Raji (cell line): Measurements from ENCODE around the gene RBP4.

Source experiments
- POLR2A ChIP-seq: IDR thresholded peaks from 2 replicates; pipeline ENCODE4 v1.6.1; 2011; ENCODE audit warnings: low read depth, low read length, control low read depth; ENCODE audit not compliant: insufficient read depth

Gene RBP4

DNA sequence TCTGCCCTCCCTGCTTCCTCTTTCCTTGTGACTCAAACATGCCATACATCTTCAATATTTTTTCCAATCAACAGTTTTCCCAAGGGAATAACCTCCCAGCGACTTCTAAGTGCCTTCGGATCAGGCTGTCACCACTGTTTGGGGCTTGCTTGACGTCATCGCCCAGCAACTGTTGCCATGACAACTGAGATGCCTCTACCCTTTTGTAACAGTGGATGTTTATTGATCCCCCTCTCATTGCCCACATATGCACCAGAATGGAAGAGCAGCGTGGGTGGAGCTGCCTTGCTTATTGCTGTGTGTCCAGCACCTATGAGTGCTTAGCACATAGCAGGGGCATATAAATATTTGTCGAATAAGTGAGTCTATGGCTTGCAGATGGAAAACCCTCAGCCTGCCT is 20.2 kb downstream of the RBP4 start:
- TF ChIP-seq POLR2A = no peak

DNA sequence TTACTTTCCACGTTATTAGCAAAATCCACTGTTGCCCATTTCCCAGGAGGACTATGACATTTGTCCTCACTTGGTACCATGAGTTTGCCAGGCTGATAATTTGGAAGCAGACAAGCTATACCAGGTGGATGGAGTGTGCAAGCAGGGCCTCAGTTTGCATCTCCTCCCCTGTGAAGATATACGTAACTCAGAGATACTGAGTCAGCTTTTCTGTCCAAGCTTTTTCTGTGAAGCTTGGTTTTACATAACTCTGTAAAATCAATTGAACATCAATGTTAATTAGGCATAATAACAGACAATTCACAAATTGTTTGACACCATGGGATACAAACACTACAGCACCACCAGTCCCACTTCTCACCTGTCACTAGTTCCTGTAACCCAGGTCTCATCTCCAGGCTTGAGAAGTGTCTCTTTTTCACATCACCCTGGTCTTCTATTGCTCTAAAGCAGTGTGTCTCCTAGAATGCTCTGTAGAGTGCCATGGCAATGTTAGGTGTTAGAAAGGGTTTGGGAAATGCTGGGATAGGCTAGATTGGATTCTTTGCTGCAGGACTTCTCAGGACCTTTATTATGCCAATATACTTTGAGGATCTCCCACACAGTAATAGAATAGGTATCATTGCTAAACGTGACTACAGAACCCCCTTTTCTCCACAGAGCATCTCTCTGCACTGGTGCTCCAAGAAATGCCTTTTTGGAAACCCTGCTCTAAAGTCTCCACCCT is 20.9 kb downstream of the RBP4 start:
- no peak for TF ChIP-seq POLR2A

DNA sequence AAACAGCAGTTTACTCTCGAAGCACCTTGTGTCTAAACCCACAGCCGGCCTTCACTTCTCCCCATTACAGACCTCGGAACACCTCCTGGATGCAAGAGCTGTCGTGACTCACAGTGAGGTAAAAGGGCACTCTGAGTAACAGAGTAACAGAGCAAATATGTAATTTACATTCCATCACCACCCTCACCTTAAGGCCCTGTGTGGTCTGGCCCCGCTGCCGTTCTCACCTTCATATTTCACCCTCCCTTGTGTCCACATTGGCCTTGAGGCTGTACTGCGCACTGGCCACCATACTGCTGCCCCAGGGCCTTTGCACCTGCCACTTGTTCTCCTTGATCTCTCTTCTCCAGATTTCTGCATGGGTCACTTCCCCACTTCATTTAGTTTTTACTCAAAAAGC is 21.9 kb downstream of the RBP4 start:
- no peak for TF ChIP-seq POLR2A

DNA sequence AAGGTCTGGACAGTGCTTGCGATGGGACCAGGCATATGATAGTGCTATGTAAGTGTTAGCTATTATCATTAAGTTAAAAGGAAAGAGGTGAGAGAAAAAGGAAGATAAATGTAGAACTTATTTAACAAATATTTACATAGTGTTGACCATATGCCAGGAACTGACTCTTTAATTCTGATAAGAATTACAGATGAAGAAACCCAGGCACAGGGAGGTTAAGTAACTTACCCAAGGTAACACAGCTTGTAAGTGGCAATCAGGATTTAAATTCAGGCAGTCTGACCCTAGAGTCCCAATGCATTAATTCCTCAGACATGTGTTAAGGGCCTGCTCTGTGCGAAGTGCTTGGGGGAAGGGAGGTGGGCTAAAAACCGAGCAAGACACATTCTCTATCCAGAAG is 23.5 kb downstream of the RBP4 start:
- no peak for TF ChIP-seq POLR2A

DNA sequence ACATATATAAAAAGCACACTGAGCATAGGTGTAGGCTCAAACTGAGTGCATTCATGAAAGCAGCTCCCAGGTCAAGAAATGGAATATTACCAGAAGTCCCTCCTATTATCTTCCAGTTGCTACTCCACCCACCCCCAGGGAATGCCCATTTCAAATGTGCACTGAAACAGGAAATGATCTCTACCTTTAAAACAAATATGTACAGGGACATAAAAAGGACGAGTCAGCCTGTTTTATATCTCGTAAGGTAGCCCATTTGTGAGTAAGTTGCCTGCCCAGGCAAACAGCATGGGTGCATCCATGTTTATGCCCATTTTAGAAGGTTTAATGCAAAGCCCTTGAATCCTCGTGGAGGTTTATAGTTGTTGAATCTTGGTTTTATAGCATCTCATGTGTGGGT is 24.1 kb downstream of the RBP4 start:
- no peak for TF ChIP-seq POLR2A

DNA sequence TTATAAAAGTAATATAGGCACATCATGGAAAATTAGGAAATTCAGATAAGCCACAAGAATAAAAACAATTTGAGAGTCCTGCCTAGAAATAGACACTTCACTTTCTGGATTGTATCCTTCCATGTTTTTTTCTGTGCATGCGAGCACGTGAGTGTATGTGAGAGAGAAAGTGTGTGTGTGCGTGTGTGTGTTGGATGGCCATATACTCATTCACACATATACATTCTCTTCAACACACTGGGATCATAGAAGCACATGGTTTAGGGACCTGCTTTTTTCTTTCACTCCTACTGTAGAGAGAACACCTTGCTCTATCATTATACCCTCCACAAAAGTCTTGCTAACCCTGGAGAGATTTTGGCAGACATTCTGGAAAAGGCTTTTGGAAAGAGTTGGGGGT is 27.1 kb downstream of the RBP4 start:
- TF ChIP-seq POLR2A = no peak

DNA sequence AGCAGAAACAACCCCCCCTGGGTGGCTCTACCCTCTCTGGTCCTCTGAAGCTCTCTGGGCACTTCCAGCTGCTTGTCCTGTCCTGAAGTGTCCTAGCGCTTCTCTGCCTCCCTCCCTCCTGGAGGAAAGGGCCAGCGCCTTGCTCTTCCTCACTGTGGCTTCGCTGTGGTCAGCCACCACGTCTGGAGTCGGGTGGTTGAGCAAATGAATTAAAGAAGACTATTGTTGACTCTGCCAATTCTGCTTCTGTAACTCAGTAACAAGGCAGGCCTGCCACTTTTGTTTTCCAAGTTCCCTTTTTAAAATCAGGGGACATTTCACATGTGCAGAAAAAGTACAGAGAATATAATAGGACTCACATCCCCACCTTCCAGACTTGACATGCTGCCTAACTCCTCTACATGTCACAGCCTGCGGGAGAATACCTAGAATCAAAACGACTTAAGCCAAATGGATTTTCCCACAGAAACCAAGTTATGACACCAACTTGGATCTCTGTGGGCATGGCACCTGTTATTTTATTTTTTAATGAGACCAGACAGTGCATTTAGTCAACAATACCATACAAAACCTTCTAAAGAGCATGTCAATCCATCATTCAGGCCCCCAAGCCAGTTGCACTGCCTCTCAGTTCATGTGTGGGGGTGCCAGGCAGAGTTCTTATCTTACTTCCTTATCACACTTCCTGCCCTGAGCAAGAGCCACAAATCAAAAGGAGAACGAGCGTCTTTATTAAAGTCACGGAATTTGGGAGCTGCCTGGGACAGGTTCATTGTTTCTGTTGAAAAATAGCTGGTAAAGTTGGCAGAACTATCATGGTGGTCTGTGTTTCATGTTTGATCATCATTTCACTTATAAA is 27.8 kb downstream of the RBP4 start:
- no peak for TF ChIP-seq POLR2A

DNA sequence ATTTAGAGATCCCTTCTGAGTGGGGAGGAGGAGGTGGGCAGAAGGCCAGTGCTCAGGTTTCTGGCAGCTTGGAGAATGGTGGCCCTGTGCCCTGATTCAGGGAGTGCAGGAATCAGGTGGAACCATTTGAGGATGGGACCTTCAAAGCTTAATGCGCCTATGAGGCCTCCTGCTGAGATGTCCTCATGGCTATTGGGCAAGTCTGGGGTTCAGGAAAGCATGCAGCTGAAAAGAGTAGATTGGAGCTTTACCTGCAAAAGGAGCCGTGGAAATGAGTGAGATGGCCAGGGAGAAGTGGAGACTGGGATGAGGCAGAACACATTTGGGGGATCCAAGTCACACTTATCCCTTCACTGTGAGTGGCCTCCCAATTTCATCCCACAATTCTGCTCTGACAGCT is 28.4 kb downstream of the RBP4 start:
- no peak for TF ChIP-seq POLR2A

DNA sequence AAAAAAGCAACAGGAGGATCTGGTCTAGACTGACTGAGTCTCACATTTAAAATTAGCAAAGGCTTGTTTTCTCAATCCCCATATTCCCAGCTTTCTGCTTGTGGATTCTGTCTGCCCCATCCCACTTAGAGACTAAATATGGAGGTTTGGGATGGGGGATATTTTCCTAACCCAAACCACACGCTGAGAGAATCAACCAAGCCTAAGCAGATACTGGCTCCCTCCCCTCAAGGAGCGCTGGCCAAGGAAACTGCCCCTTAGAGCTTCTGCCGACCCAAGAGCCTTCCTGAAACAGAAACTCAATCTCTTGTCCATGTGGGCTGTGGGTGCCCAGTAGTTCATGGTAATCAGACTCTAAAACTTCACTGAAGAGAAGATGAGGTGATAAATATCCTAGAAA is 30.7 kb downstream of the RBP4 start:
- no peak for TF ChIP-seq POLR2A

DNA sequence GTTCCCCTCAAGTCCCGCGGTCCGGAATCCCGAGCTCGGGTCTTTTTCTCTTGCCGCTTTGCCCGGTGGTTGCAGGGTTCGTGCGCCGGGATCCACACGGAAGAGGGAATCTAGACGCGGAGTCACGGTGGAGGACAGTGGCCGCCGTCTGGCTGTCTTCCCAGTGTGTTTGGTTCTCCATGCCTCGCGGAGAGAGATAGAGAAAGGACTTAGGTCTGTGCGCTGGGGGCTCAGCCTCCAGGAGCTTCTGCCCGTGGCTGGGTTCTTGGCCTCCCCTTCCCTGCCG is 33.0 kb downstream of the RBP4 start:
- no peak for TF ChIP-seq POLR2A

DNA sequence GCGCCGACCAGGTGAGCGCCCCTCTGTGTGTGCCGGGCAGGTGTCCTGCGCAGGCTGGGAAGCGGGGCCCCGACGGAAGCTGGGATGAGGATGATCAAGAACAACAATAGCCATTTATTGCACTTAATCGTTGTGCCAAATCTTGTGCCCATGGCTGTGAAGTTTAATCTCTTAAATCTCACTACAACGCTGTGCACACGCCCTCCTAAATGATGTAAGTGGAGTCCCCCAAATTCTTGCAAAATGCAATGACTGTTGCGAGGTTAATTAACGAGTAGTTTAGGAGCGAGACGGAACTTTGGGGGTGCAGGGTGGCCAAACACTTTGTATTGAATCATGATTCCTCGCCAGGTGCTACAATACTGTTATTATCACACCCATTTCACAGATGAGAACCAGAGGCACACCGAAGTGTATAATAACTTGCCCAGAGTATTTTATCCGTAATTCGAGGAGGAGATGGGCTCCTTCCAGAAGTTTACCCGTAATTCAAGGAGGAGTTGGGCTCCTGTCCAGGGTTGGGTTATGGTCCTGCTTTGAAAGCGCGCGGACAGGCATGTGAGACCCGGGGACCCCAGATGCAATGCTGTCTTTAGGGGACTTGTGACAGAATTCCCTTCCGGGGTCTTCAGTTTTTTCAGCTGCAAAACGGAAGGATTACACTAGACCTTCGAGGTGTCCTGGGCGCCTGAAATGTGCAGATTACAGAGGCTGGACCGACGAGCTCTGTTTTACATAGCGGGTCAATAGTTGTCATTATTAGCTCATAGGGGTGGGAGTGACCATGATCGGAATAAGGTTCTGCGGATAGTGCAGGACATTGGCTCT is 33.5 kb downstream of the RBP4 start:
- no peak for TF ChIP-seq POLR2A

DNA sequence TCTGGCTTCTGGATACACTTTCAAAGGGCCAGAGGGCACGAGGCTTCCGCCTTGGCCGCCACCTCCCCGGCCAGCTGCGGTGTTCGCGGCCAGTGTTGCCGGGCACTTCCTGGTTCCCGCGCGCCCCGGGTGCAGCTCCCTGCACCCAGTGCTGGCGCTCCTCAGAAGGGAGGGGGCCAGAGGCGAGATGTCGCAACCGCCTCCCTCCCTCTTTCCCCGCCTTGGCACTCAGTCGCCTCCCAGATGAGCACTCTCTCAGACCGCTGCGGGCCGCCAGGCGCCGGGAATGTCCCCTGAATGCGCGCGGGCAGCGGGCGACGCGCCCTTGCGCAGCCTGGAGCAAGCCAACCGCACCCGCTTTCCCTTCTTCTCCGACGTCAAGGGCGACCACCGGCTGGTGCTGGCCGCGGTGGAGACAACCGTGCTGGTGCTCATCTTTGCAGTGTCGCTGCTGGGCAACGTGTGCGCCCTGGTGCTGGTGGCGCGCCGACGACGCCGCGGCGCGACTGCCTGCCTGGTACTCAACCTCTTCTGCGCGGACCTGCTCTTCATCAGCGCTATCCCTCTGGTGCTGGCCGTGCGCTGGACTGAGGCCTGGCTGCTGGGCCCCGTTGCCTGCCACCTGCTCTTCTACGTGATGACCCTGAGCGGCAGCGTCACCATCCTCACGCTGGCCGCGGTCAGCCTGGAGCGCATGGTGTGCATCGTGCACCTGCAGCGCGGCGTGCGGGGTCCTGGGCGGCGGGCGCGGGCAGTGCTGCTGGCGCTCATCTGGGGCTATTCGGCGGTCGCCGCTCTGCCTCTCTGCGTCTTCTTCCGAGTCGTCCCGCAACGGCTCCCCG is 34.4 kb downstream of the RBP4 start, which contains the start of gene FFAR4:
TSS of gene FFAR4 (plus strand) at position 231 of the 842 bp plus-strand sequence. CDS start at position 287, 56 bp downstream.
- no peak for TF ChIP-seq POLR2A

DNA sequence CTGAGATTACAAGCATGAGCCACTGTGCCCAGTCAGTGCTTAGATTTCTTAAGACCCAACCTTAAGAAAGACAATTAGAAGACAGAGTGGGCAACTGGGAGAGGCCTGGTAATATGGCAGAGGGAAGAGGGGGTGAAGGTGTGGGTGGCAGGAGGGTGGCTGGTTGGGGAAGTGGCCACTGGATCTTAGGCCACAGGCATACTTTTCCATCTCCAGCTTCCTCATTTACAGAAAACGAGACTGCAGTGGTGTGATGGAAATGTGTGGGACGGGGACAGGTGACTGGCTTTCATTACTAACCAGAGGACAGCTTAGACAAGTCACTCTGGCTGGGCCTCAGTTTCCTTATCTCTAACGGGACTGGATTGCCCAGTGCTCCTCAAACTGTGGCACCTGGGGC is 35.6 kb downstream of the RBP4 start:
- TF ChIP-seq POLR2A = no peak

DNA sequence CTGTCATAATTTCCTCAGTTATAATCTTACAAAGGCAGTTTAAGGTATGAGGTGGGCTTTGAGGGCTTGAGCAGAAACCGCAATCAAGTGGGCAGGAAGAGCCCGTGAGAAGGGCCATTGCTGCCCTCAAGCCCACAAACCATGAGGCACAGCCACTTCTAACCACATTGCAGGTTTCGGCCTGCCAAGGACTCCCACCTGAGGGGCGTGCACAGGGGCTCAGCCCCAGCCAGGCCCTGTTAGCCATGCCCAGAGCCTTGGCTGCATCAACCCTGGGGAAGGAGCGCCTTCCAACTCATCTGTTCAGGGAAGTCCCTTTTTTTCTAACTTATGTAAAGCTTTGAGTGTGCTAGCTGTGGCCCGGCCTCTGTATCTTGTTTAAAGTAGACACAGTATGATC is 40.5 kb downstream of the RBP4 start:
- TF ChIP-seq POLR2A = no peak

DNA sequence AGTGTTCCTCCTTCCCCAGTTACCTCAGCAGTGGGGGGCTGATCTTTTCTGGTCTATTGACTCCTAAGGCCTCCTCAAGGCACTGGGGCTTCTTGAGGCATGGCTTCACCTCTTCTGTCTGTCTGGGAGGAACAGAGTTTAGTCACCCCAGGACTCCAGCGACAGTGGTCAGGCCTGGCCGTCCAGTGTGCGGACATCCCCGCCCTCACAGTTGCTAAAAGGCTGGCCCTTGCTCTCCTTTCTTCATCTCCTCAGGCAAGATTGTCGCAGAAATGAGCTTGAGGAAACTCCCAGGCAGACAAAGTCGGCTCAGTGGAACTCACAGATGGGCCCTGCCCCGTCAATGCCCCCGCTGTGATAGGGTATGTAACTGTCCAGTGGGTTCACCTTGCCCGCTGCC is 41.5 kb downstream of the RBP4 start:
- TF ChIP-seq POLR2A = no peak

DNA sequence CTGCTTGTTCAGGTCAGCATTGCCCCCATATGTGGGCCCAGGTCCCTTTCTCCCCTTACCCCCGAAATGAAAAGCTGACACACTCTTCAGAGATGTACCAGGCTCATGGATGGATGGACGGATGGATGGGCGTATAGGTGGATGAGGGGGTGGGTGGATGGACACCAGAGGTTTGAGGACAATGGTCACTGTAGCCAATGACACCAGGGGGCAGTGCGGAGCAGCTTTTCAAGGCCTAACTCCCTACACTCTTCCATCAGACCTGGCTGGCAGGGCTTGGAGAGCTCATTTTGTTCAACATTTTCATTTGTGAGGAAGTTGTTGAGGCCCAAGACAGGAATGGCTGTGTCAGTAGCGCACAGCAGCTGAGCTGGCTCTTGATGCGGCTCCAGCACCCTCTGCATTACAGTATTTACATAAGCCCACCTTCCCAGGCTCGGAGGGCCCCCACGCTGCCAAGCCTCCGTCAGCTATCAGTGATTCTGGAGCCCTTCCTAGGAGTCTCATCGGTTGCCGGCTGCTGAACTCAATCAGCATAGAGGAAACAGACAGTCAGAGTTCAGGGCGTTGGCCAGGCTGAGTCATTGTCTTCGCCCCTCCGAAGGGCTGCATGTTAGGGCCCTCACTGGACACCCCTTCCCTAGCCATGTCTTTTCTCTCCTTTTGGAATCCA is 46.1 kb downstream of the RBP4 start:
- no peak for TF ChIP-seq POLR2A
